ENCODE results near the gene EML6. TPM values are rescaled to one million over a fixed set of nuclear protein-coding genes. Genes with fewer than 3 reads are reported as not detected.

EML6 gene
- polyA plus RNA-seq, 6 donors from 2014 or later, result 0.04 to 0.56 (median 0.18) TPM; not detected in 1

- peaks cover 46 to 55% (median 53%) of the 10 kb centered on the region in 3 donors for H3K4me1 Mint-ChIP-seq
- no peaks in the 10 kb centered on the region for H3K27me3 Mint-ChIP-seq
- DNase-seq (no peak), ATAC-seq (ENCODE audit: low read depth in 2 of 2) (no peak)
- H3K36me3 Mint-ChIP-seq, result no peaks in the 10 kb centered on the region
- H3K27ac Mint-ChIP-seq, result peak overlapping the region in 2 of 6 donors; percentile 25 to 38
- H3K4me3 Mint-ChIP-seq, result no peak overlapping the region
- no peaks in the 10 kb centered on the region for H3K9me3 Mint-ChIP-seq
These were observed 280.5 kb downstream of the EML6 start for GRCh38 chr2:55003706-55004639.

GRCh38 chr2:55006306-55006705 is 282.8 kb downstream of the EML6 start:
- H3K4me3 Mint-ChIP-seq, result no peak overlapping the region
- H3K27ac Mint-ChIP-seq, result peak overlapping the region in 2 of 6 donors; percentile 8 to 41
- ATAC-seq (ENCODE audit: low read depth in 2 of 2) (no peak), DNase-seq (no peak)
- H3K9me3 Mint-ChIP-seq, result no peaks in the 10 kb centered on the region
- H3K36me3 Mint-ChIP-seq, result no peaks in the 10 kb centered on the region
- H3K27me3 Mint-ChIP-seq, result no peaks in the 10 kb centered on the region
- H3K4me1 Mint-ChIP-seq, result peaks cover 43 to 59% (median 46%) of the 10 kb centered on the region in 3 donors

- H3K4me1 Mint-ChIP-seq, result peaks cover 40 to 64% (median 48%) of the 10 kb centered on the region in 3 donors
- H3K27ac Mint-ChIP-seq, result peak overlapping the region; percentile 67 to 86 (median 81)
- DNase-seq (no peak), ATAC-seq (ENCODE audit: low read depth in 2 of 2) (peak; percentile 26 to 29)
- H3K27me3 Mint-ChIP-seq, result no peaks in the 10 kb centered on the region
- no peaks in the 10 kb centered on the region for H3K36me3 Mint-ChIP-seq
- H3K4me3 Mint-ChIP-seq, result peak overlapping the region; percentile 76 to 95 (median 87)
- no peaks in the 10 kb centered on the region for H3K9me3 Mint-ChIP-seq
These were observed 286.0 kb downstream of the EML6 start for GRCh38 chr2:55009277-55010060.

GRCh38 chr2:55010149-55010591 is 286.7 kb downstream of the EML6 start:
- peak overlapping the region; percentile 67 to 86 (median 81) for H3K27ac Mint-ChIP-seq
- ATAC-seq (ENCODE audit: low read depth in 2 of 2), result peak; percentile 99 to 100
- no peaks in the 10 kb centered on the region for H3K36me3 Mint-ChIP-seq
- peak overlapping the region; percentile 76 to 95 (median 87) for H3K4me3 Mint-ChIP-seq
- no peaks in the 10 kb centered on the region for H3K27me3 Mint-ChIP-seq
- peak; percentile 62 for DNase-seq
- no peaks in the 10 kb centered on the region for H3K9me3 Mint-ChIP-seq
- peaks cover 38 to 65% (median 52%) of the 10 kb centered on the region in 3 donors for H3K4me1 Mint-ChIP-seq

GRCh38 chr2:55010915-55011314 is 287.5 kb downstream of the EML6 start:
- Mint-ChIP-seq H3K27me3 (no peaks in the 10 kb centered on the region), H3K4me1 (peaks cover 37 to 64% (median 54%) of the 10 kb centered on the region in 3 donors), H3K4me3 (peak overlapping the region; percentile 9 to 90 (median 63)), H3K27ac (peak overlapping the region; percentile 71 to 88 (median 84)), H3K9me3 (no peaks in the 10 kb centered on the region), H3K36me3 (no peaks in the 10 kb centered on the region)
- ATAC-seq (ENCODE audit: low read depth in 2 of 2) (no peak), DNase-seq (no peak)

- Mint-ChIP-seq H3K36me3 (no peaks in the 10 kb centered on the region), H3K9me3 (no peaks in the 10 kb centered on the region), H3K27me3 (no peaks in the 10 kb centered on the region), H3K4me1 (peaks cover 32 to 53% (median 43%) of the 10 kb centered on the region in 3 donors), H3K27ac (peak overlapping the region in 5 of 6 donors; percentile 42 to 85 (median 72)), H3K4me3 (peak overlapping the region in 2 of 8 donors; percentile 23 to 26)
- DNase-seq (no peak), ATAC-seq (ENCODE audit: low read depth in 2 of 2) (no peak)
These were observed 288.6 kb downstream of the EML6 start for GRCh38 chr2:55011831-55012671.

- Mint-ChIP-seq H3K27me3 (no peaks in the 10 kb centered on the region), H3K9me3 (no peaks in the 10 kb centered on the region), H3K4me1 (peaks cover 23 to 44% (median 35%) of the 10 kb centered on the region in 3 donors), H3K27ac (peak overlapping the region in 5 of 6 donors; percentile 7 to 84 (median 48)), H3K36me3 (no peaks in the 10 kb centered on the region), H3K4me3 (no peak overlapping the region)
- DNase-seq, result no peak
- ATAC-seq (ENCODE audit: low read depth in 2 of 2), result no peak
These were observed 289.4 kb downstream of the EML6 start for GRCh38 chr2:55012672-55013484.

GRCh38 chr2:55013936-55014335 is 290.5 kb downstream of the EML6 start:
- DNase-seq, result no peak
- H3K27ac Mint-ChIP-seq, result peak overlapping the region in 1 of 6 donors; percentile 84
- ATAC-seq (ENCODE audit: low read depth in 2 of 2), result no peak
- H3K27me3 Mint-ChIP-seq, result no peaks in the 10 kb centered on the region
- H3K9me3 Mint-ChIP-seq, result no peaks in the 10 kb centered on the region
- peaks cover 30 to 50% (median 43%) of the 10 kb centered on the region in 3 donors for H3K4me1 Mint-ChIP-seq
- no peaks in the 10 kb centered on the region for H3K36me3 Mint-ChIP-seq
- no peak overlapping the region for H3K4me3 Mint-ChIP-seq

GRCh38 chr2:55014962-55015939 is 291.8 kb downstream of the EML6 start:
- Mint-ChIP-seq H3K4me1 (peaks cover 35 to 52% (median 51%) of the 10 kb centered on the region in 3 donors), H3K4me3 (no peak overlapping the region), H3K9me3 (no peaks in the 10 kb centered on the region), H3K36me3 (no peaks in the 10 kb centered on the region), H3K27ac (peak overlapping the region in 4 of 6 donors; percentile 6 to 91 (median 42)), H3K27me3 (no peaks in the 10 kb centered on the region)
- peak; percentile 13 to 20 for ATAC-seq (ENCODE audit: low read depth in 2 of 2)
- peak; percentile 25 for DNase-seq

- no peak for DNase-seq
- H3K36me3 Mint-ChIP-seq, result no peaks in the 10 kb centered on the region
- peak overlapping the region in 3 of 6 donors; percentile 9 to 83 (median 54) for H3K27ac Mint-ChIP-seq
These were observed 294.0 kb downstream of the EML6 start for GRCh38 chr2:55017428-55017827.

GRCh38 chr2:55017880-55018279 is 294.4 kb downstream of the EML6 start:
- DNase-seq (no peak), ATAC-seq (ENCODE audit: low read depth in 2 of 2) (no peak)
- H3K4me1 Mint-ChIP-seq, result peaks cover 28 to 41% (median 39%) of the 10 kb centered on the region in 3 donors
- H3K27me3 Mint-ChIP-seq, result no peaks in the 10 kb centered on the region
- peak overlapping the region in 1 of 8 donors; percentile 7 for H3K4me3 Mint-ChIP-seq
- H3K36me3 Mint-ChIP-seq, result no peaks in the 10 kb centered on the region
- peak overlapping the region in 3 of 6 donors; percentile 50 to 83 (median 54) for H3K27ac Mint-ChIP-seq
- no peaks in the 10 kb centered on the region for H3K9me3 Mint-ChIP-seq

More at GRCh38 chr2:55017428-55017827, 294.0 kb downstream of the EML6 start:
- H3K4me3 Mint-ChIP-seq, result no peak overlapping the region
- H3K4me1 Mint-ChIP-seq, result peaks cover 28 to 42% (median 39%) of the 10 kb centered on the region in 3 donors
- no peaks in the 10 kb centered on the region for H3K27me3 Mint-ChIP-seq
- no peak for ATAC-seq (ENCODE audit: low read depth in 2 of 2)
- H3K9me3 Mint-ChIP-seq, result no peaks in the 10 kb centered on the region
